SK-N-SH (cell line): ENCODE results near the gene IL18R1. TPM values are rescaled to one million over a fixed set of nuclear protein-coding genes. Genes with fewer than 3 reads are reported as not detected.

Source experiments
- CTCF ChIA-PET: fragments of 300-600, 350-600 bp; formaldehyde crosslinking; extraction: SDS; loops from one replicate; lab custom pipeline; 2021; lab: Yijun Ruan, JAX
- POLR2A ChIA-PET: fragments of 350-600 bp; sonication (Branson Sonifier 250); formaldehyde crosslinking; extraction: SDS; loops from one replicate; lab custom pipeline; 2020; ENCODE audit warnings: antibody characterized with exemption, inconsistent platforms; lab: Yijun Ruan, JAX
- DNase-seq: peaks from one replicate; pipeline ENCODE4 v3.0.0; 2012
- H2AFZ ChIP-seq: fragments of 200-600 bp; sonication (generic); 2 replicates; pipeline ENCODE4 v1.8.1; 2016; ENCODE audit warnings: antibody characterized with exemption, mild to moderate bottlenecking, low read depth
- H3F3A ChIP-seq: fragments of 200-600 bp; sonication (generic); replicated peaks from 2 replicates; pipeline ENCODE3; 2016; ENCODE audit warnings: antibody characterized with exemption, mild to moderate bottlenecking; ENCODE audit not compliant: insufficient read depth
- H3K27ac ChIP-seq, 2 experiments: fragments of 200-500 bp in 1 of 2; fragments of 200-600 bp in 1 of 2; sonication (Bioruptor generic) in 1 of 2; sonication (generic), shearing (Covaris generic) in 1 of 2; 2 replicates each; pipeline versions ENCODE4 v1.5.1 to v1.6.1; 2014 to 2016; ENCODE audit warnings: low read depth in 2 of 2, inconsistent platforms in 1 of 2, low read length in 1 of 2, mild to moderate bottlenecking in 1 of 2, mixed read lengths in 1 of 2
- H3K27me3 ChIP-seq: fragments of 200-600 bp; sonication (generic), shearing (Covaris generic); 2 replicates; pipeline ENCODE4 v1.6.1; 2016; ENCODE audit warnings: mixed run types; ENCODE audit not compliant: insufficient read depth
- H3K36me3 ChIP-seq, 2 experiments: fragments of 200-500 bp in 1 of 2; fragments of 200-600 bp in 1 of 2; sonication (Bioruptor generic) in 1 of 2; sonication (generic) in 1 of 2; replicated peaks in 1 of 2; 2 replicates each; pipeline versions ENCODE3 to v1.5.1; 2014 to 2016; ENCODE audit warnings: low read length in 1 of 2, mild to moderate bottlenecking in 1 of 2; ENCODE audit not compliant: insufficient read depth in 2 of 2, control insufficient read depth in 1 of 2
- H3K4me1 ChIP-seq, 2 experiments: fragments of 200-500 bp in 1 of 2; fragments of 200-600 bp in 1 of 2; sonication (Bioruptor generic) in 1 of 2; sonication (generic), shearing (Covaris generic) in 1 of 2; 2 replicates each; pipeline versions ENCODE4 v1.5.1 to v1.6.1; 2014 to 2016; ENCODE audit warnings: low read depth in 1 of 2, low read length in 1 of 2, mixed run types in 1 of 2; ENCODE audit not compliant: insufficient read depth in 2 of 2, control insufficient read depth in 1 of 2
- H3K4me2 ChIP-seq: fragments of 200-600 bp; sonication (generic), shearing (Covaris generic); 2 replicates; pipeline ENCODE4 v1.6.1; 2017; ENCODE audit warnings: mixed run types
- H3K4me3 ChIP-seq, 2 experiments: fragments of 200-500 bp in 1 of 2; fragments of 200-600 bp in 1 of 2; sonication (Bioruptor generic) in 1 of 2; sonication (generic), shearing (Covaris generic) in 1 of 2; 2 replicates each; pipeline versions ENCODE4 v1.5.1 to v1.8.1; 2014 to 2016; ENCODE audit warnings: low read depth in 2 of 2, inconsistent platforms in 1 of 2, low read length in 1 of 2, mild to moderate bottlenecking in 1 of 2, mixed read lengths in 1 of 2, moderate library complexity in 1 of 2
- H3K79me2 ChIP-seq: fragments of 200-600 bp; sonication (generic); 2 replicates; pipeline ENCODE4 v1.8.1; 2017; ENCODE audit warnings: mild to moderate bottlenecking; ENCODE audit not compliant: insufficient read depth
- H3K9ac ChIP-seq: fragments of 200-600 bp; sonication (generic); 2 replicates; pipeline ENCODE4 v1.6.1; 2017; ENCODE audit warnings: mixed run types
- H3K9me2 ChIP-seq: fragments of 200-600 bp; sonication (generic); 2 replicates; pipeline ENCODE4 v1.6.1; 2017; ENCODE audit warnings: mixed run types
- H3K9me3 ChIP-seq: fragments of 200-600 bp; sonication (generic); 2 replicates; pipeline ENCODE4 v1.6.1; 2017; ENCODE audit warnings: mixed run types, mild to moderate bottlenecking, moderate library complexity
- H4K20me1 ChIP-seq: fragments of 200-600 bp; sonication (generic); 2 replicates; pipeline ENCODE4 v1.6.1; 2017; ENCODE audit warnings: mild to moderate bottlenecking, mixed run types; ENCODE audit not compliant: insufficient read depth
- CHD2 ChIP-seq: fragments of 150-350 bp; IDR thresholded peaks from 2 replicates; pipeline ENCODE4 v1.6.1; 2018; ENCODE audit warnings: low read length; ENCODE audit not compliant: partially characterized antibody
- ELF1 ChIP-seq: IDR thresholded peaks from 2 replicates; pipeline ENCODE4 v1.4.0; 2012
- EP300 ChIP-seq, 2 experiments: IDR thresholded peaks; 2 replicates each; pipeline versions ENCODE4 v1.4.0 to v1.6.1; 2012; ENCODE audit warnings: borderline replicate concordance in 1 of 2, low read depth in 1 of 2, low read length in 1 of 2
- EZH2phosphoT487 ChIP-seq: fragments of 200-600 bp; sonication (generic); IDR thresholded peaks from 2 replicates; pipeline ENCODE4 v1.6.1; 2017; ENCODE audit warnings: low read depth, mixed run types, mild to moderate bottlenecking, antibody characterized with exemption, moderate library complexity, borderline replicate concordance
- FOXJ3 ChIP-seq: sonication (generic); formaldehyde crosslinking; IDR thresholded peaks from 2 replicates; pipeline ENCODE4 v1.5.1; 2020; ENCODE audit warnings: mild to moderate bottlenecking, missing genetic modification reagents
- FOXM1 ChIP-seq: IDR thresholded peaks from 2 replicates; pipeline ENCODE4 v1.4.0; 2012; ENCODE audit warnings: low read depth, mild to moderate bottlenecking
- GABPA ChIP-seq: IDR thresholded peaks from 2 replicates; pipeline ENCODE4 v1.4.0; 2012; ENCODE audit warnings: low read depth, mild to moderate bottlenecking
- GATA2 ChIP-seq: sonication (generic); formaldehyde crosslinking; IDR thresholded peaks from 2 replicates; pipeline ENCODE4 v1.5.0; 2020; ENCODE audit warnings: mild to moderate bottlenecking, missing genetic modification reagents
- JUND ChIP-seq: IDR thresholded peaks from 2 replicates; pipeline ENCODE4 v1.4.0; 2012
- MXI1 ChIP-seq: IDR thresholded peaks from 2 replicates; pipeline ENCODE4 v1.6.1; 2012; ENCODE audit warnings: mild to moderate bottlenecking, low read depth, low read length, improper control_type of control experiment
- POLR2AphosphoS5 ChIP-seq: IDR thresholded peaks from 2 replicates; pipeline ENCODE4 v1.6.1; 2012; ENCODE audit warnings: low read depth, low read length
- RAD21 ChIP-seq: IDR thresholded peaks from 2 replicates; pipeline ENCODE4 v1.6.1; 2012; ENCODE audit warnings: mild to moderate bottlenecking, low read length
- RCOR1 ChIP-seq: fragments of 150-350 bp; IDR thresholded peaks from 2 replicates; pipeline ENCODE4 v1.6.1; 2017; ENCODE audit warnings: antibody characterized with exemption, low read length
- RFX5 ChIP-seq: IDR thresholded peaks from 2 replicates; pipeline ENCODE4 v1.6.1; 2012; ENCODE audit warnings: mild to moderate bottlenecking, improper control_type of control experiment, low read length
- SIN3A ChIP-seq: IDR thresholded peaks from 2 replicates; pipeline ENCODE4 v1.6.1; 2012; ENCODE audit warnings: low read depth, mild to moderate bottlenecking, low read length, moderate library complexity, borderline replicate concordance
- TEAD4 ChIP-seq: IDR thresholded peaks from 2 replicates; pipeline ENCODE4 v1.4.0; 2012; ENCODE audit warnings: mild to moderate bottlenecking, borderline replicate concordance; ENCODE audit not compliant: insufficient read depth
- WGBS: methylation state at CpG from one replicate; pipeline ENCODE4 v1.1.6; 2017; ENCODE audit warnings: low lambda C conversion rate; 5-methylcytosine and 5-hydroxymethylcytosine counted together
- polyA plus RNA-seq, 3 experiments: library from polyadenylated mRNA; depleted of rRNA; stranded (reverse); fragments of >200 nt; gene quantifications; 2 replicates each; pipeline ENCODE4 v1.2.3, GENCODE V29; 2012
- TF ChIP-seq, protein P1 (sequence below): fragments of 200-600 bp; sonication (generic); IDR thresholded peaks from 2 replicates; pipeline ENCODE4 v1.6.1; 2017; ENCODE audit warnings: antibody characterized with exemption, mild to moderate bottlenecking, moderate library complexity
- TF ChIP-seq, protein P2 (sequence below): IDR thresholded peaks from 2 replicates; pipeline ENCODE4 v1.4.0; 2012; ENCODE audit warnings: low read depth
- TF ChIP-seq, protein P3 (sequence below): fragments of 150-350 bp; IDR thresholded peaks from 2 replicates; pipeline ENCODE4 v1.6.1; 2017; ENCODE audit warnings: antibody characterized with exemption, low read length, low read depth, borderline replicate concordance
- TF ChIP-seq, protein P4 (sequence below): IDR thresholded peaks from 2 replicates; pipeline ENCODE4; 2012

Gene IL18R1
- polyA plus RNA-seq, 1 of the 3 experiments (the other 2 are of a cell fraction), result not detected

DNA sequence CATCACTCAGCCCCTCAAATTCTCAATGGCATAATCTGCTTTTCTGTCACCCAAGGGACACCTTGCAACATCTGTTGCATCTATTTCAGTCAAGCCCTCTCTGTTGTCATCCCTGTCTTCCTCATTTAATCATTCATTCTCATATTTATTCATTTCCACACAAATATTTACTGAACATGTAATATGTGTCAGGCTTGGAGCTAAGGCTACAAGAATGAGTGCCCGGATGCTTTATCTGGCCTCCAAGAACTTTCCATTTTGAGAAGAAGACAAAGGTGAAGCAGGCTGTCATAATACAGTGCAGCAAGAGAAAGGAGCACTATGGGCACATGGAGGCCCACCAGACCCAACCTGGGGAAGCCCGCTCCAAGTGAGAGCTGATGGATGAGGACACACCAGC, 83.0 kb downstream of the IL18R1 start:
- Histone ChIP-seq H3K4me2 (no peak overlapping the region), H3K4me3 (no peak overlapping the region), H3K36me3 (no peaks in the 10 kb centered on the region), H3K4me1 (no peaks in the 10 kb centered on the region), H3K9me3 (no peaks in the 10 kb centered on the region), H4K20me1 (no peaks in the 10 kb centered on the region), H3K27me3 (peaks cover 24% of the 10 kb centered on the region), H2AFZ (no peak overlapping the region), H3F3A (no peaks in the 10 kb centered on the region), H3K9me2 (no peaks in the 10 kb centered on the region), H3K9ac (no peak overlapping the region), H3K79me2 (no peaks in the 10 kb centered on the region), H3K27ac (no peak overlapping the region)
- TF ChIP-seq MXI1 (no peak), RAD21 (no peak), RCOR1 (no peak), GATA2 (CRISPR knock-in tag) (no peak), SIN3A (no peak), FOXM1 (no peak), POLR2AphosphoS5 (no peak), GABPA (no peak), EP300 (IDR thresholded peaks at IDR 0.05; ENCODE audit: borderline replicate concordance in 1 of 2, low read depth in 1 of 2, low read length in 1 of 2) (no peak)
- TF ChIP-seq, protein P1, sequence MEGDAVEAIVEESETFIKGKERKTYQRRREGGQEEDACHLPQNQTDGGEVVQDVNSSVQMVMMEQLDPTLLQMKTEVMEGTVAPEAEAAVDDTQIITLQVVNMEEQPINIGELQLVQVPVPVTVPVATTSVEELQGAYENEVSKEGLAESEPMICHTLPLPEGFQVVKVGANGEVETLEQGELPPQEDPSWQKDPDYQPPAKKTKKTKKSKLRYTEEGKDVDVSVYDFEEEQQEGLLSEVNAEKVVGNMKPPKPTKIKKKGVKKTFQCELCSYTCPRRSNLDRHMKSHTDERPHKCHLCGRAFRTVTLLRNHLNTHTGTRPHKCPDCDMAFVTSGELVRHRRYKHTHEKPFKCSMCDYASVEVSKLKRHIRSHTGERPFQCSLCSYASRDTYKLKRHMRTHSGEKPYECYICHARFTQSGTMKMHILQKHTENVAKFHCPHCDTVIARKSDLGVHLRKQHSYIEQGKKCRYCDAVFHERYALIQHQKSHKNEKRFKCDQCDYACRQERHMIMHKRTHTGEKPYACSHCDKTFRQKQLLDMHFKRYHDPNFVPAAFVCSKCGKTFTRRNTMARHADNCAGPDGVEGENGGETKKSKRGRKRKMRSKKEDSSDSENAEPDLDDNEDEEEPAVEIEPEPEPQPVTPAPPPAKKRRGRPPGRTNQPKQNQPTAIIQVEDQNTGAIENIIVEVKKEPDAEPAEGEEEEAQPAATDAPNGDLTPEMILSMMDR, result no peak
- TF ChIP-seq, protein P2, sequence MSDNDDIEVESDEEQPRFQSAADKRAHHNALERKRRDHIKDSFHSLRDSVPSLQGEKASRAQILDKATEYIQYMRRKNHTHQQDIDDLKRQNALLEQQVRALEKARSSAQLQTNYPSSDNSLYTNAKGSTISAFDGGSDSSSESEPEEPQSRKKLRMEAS, result no peak
- WGBS, result 15% methylated on average over 2 of the region's 2 CpGs
- DNase-seq, result no peak
- POLR2A ChIA-PET, result no interaction called here
- CTCF ChIA-PET, result interaction anchor here (1.1 kb wide), 1 partner anchor 11 kb away, joined by 3 read pairs; no protein-coding TSS in a partner anchor

DNA sequence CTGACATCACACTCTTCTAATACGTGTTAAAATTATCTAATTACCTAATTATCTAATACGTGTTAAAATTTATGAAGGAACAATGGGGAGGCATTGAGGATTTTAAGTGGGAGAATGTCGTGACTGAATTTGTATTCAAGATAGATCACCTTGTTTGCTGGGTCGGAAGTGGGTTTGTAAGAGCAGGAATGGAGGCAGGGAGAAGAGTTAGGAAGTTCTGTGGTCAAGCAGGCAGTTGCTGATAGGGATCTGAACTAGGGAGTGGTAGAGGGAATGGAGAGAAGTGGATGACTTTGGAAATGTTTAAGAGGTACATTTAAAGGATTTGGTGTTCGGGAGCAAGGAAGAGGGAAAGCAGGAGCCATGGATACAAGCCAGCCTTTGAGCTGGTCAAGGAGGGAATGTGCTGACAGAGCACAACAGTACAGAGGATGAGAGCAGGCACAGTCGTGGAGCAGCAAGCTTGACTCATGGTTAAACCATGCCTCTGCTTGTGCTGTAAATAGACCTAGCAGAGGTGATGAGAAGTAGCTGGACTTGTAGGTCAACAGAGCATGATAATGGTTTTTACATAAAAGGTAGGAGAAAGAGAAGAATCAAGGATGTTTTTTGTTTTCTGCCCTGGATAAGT, 83.6 kb downstream of the IL18R1 start:
- no peak overlapping the region for H2AFZ ChIP-seq
- no peak overlapping the region for H3K4me2 ChIP-seq
- no peak overlapping the region for H3K27ac ChIP-seq
- DNase-seq, result no peak
- H3K4me3 ChIP-seq, result no peak overlapping the region
- H3K9me3 ChIP-seq, result no peaks in the 10 kb centered on the region
- CTCF ChIA-PET, result interaction anchor here (1.1 kb wide), 1 partner anchor 10 kb away, joined by 3 read pairs; no protein-coding TSS in a partner anchor
- POLR2A ChIA-PET, result no interaction called here
- H3K4me1 ChIP-seq, result no peaks in the 10 kb centered on the region
- H3K36me3 ChIP-seq, result no peaks in the 10 kb centered on the region
- no peaks in the 10 kb centered on the region for H3K79me2 ChIP-seq
- no peak overlapping the region for H3K9ac ChIP-seq
- H3F3A ChIP-seq, result no peaks in the 10 kb centered on the region
- 4% methylated on average over 6 of the region's 6 CpGs for WGBS
- no peaks in the 10 kb centered on the region for H4K20me1 ChIP-seq
- peaks cover 24% of the 10 kb centered on the region for H3K27me3 ChIP-seq
- H3K9me2 ChIP-seq, result no peaks in the 10 kb centered on the region
- TF ChIP-seq, protein P1, result no peak
- no peak for TF ChIP-seq CHD2
- TF ChIP-seq RFX5, result no peak
- TF ChIP-seq, protein P3, sequence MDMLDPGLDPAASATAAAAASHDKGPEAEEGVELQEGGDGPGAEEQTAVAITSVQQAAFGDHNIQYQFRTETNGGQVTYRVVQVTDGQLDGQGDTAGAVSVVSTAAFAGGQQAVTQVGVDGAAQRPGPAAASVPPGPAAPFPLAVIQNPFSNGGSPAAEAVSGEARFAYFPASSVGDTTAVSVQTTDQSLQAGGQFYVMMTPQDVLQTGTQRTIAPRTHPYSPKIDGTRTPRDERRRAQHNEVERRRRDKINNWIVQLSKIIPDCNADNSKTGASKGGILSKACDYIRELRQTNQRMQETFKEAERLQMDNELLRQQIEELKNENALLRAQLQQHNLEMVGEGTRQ, result no peak
- no peak for TF ChIP-seq EZH2phosphoT487
- TF ChIP-seq FOXJ3 (CRISPR knock-in tag), result no peak
- TF ChIP-seq, protein P4, sequence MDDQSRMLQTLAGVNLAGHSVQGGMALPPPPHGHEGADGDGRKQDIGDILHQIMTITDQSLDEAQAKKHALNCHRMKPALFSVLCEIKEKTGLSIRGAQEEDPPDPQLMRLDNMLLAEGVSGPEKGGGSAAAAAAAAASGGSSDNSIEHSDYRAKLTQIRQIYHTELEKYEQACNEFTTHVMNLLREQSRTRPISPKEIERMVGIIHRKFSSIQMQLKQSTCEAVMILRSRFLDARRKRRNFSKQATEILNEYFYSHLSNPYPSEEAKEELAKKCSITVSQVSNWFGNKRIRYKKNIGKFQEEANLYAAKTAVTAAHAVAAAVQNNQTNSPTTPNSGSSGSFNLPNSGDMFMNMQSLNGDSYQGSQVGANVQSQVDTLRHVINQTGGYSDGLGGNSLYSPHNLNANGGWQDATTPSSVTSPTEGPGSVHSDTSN, result no peak
- no peak for TF ChIP-seq ELF1
- TF ChIP-seq POLR2AphosphoS5, result no peak
- no peak for TF ChIP-seq TEAD4
- TF ChIP-seq RCOR1, result no peak
- no peak for TF ChIP-seq JUND
- TF ChIP-seq MXI1, result no peak
